GM18511 (cell line): ENCODE data around the gene ZCCHC24.
A peak's percentile ranks its signal among the peaks of the same experiment; 100 is the strongest.

Source experiments
- ATAC-seq: cut with Tn5 transposase; IDR thresholded peaks from one replicate; pipeline ENCODE4 v1.9.1; 2021; ENCODE audit warnings: mild to moderate bottlenecking, moderate library complexity; ENCODE audit not compliant: unreplicated experiment

ZCCHC24 gene

DNA sequence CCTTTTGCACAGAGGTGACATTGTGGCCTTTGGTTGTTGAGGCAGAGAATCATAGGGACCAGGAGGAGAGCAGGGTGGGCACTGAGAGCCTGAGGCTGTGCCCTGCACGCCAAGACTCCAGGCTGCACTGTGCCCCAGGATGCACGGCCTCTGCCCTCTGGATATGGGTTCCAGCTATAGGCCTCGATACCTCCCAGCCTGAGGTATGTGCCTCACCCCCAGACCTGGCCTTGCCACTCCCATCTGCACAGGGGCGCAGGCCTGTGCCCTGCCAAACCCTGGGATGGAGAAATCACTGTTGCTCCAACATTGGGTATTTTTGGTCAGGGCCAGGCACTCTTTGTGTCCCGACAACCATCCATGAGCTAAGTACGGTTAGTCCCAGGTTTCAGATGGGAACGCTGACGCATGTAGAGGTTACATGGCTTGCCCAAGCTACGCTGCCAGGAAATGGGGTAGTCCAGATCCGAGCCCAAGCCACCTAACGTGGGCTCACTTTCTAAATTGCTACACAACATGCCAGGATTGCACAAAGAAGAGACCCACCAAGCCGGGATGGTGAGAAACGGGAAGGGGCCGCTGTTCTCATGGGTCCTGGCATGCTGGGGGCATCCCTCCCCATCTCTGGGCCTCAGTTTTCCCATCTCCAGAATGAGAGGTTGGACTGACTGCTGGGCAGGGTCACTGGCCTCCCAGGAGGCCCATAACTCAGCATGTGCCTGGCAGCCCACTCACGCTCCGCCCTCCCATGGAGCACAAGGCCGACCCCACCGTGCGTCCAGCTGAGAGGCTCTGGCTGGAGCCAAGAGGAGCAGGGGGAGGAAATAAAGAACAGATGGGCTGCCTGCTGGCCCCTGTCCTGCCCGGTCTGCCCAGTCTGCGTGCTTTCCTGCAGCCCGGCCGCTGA, 44.2 kb downstream of the ZCCHC24 start:
- ATAC-seq: no peak

DNA sequence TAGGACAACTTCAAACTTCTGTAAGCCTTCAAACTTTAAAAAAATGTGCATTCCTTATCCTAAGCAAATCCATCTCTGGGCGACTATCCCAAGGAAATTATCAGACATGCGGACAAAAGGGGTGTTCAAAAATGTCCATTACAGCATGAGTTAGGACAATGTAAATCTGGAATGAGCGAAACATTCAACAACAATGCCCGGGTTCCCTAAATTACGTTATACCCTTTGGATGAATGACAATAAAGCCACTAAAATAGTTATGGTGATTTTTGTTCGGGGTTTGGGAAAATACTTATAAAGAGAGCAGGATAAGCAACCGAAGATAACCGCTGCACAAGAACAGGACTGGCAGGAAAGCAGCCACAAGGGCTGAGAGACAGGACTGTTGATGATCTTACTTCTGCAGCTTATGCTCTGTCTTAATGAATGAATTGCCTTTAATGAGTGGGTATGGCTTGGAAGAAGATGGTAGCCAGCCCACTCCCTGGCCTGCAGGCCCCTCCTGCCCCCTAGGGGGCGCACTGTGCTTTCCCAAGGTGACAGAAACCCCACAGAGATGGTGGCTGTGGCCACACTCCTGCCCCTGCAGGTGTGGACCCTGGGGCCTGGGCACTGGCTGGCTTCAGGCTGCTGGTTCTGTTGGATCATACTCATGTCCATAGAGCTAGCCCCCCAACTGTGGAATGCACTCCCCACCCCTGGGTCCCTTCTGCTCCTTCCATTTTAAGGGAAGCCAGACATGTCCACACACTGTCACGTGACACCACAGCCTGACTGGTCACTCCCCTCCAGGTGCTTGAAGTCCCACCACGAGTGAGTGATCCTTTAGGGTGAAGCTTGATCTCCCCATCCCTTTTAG, 45.0 kb downstream of the ZCCHC24 start:
- peak; percentile 69 for ATAC-seq

GRCh38 chr10:79399223-79399831, 46.1 kb downstream of the ZCCHC24 start:
- ATAC-seq: no peak

DNA sequence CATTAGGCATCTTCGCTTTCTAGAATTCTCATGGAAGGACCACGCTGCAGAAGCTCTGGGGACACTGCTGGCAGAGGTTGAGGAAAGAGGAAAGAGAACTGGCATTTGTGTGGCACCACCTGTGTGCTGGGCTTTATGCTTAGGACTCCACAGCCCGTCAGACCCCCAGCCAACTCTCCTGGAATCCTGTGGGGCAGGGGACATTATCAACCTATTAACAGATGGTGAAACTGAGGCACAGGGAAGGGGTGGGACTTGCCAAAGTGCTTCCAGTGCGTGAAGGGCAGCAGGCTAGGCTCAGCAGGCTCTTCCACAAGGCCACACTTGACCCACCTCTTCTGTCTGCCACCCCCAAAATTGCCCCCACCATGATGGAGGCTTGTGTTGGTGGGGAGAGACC, 46.8 kb downstream of the ZCCHC24 start:
- ATAC-seq: no peak

GRCh38 chr10:79397575-79398303, 47.7 kb downstream of the ZCCHC24 start:
- no peak for ATAC-seq

GRCh38 chr10:79397051-79397450, 48.4 kb downstream of the ZCCHC24 start:
- ATAC-seq: no peak

- no peak for ATAC-seq
These were observed 48.9 kb downstream of the ZCCHC24 start for GRCh38 chr10:79396520-79396919.

GRCh38 chr10:79394664-79395063, 50.8 kb downstream of the ZCCHC24 start:
- ATAC-seq: no peak

GRCh38 chr10:79393924-79394610, 51.4 kb downstream of the ZCCHC24 start:
- no peak for ATAC-seq

DNA sequence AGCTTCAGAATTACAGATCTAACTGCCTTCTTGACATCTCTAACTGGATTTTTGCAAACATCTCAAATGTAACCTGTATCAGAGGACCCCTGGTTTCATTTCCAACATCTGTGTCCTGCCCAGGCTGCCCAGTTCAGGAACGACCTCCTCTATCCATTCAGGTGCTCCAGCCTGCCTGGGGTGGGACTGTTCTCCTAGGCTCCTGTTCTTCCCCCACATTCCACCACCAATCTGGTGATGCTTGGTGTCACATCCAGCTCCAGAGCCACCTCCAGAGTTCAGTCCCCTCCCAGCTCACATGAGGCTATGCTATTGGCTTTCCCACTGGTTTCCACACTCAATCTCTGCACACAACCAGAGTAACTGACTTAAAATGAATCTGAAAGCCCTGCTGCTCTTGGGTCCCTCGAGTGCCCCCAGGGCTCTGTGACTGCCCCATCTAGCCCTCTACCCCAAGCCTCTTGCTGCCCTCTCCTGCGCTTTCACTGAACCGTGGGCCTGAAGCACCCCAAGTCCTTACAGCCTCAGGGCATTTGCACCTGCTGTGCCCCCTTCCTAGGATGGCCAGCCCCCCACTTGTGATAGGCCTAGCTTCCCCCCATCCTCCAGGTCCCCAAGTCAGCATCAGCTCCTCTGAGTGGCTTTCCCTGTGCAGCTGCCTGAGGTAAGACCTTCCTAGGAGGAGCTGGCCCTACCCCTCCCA, 52.1 kb downstream of the ZCCHC24 start:
- ATAC-seq: no peak

GRCh38 chr10:79392506-79393176, 52.8 kb downstream of the ZCCHC24 start:
- no peak for ATAC-seq

DNA sequence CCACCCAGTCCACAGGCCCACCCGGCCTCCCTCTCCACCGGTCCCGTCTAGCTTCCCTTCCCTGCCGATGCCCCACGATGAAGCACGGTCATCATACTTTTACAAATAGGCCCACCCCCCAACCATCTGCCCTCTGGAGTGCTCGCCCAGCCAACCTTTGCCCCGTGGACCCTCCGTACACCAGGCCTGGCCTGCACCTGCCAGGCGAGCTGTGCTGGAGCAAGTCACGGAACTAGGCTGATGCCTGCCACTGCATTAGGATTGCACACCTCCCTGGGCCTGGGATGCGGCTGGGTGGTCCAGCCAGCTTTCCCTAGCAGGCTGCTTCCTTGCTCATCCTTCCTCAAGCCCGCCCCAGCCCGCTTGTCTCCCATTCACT, 53.4 kb downstream of the ZCCHC24 start:
- ATAC-seq: no peak

- ATAC-seq: no peak
These were observed 54.0 kb downstream of the ZCCHC24 start for GRCh38 chr10:79391231-79392019.

DNA sequence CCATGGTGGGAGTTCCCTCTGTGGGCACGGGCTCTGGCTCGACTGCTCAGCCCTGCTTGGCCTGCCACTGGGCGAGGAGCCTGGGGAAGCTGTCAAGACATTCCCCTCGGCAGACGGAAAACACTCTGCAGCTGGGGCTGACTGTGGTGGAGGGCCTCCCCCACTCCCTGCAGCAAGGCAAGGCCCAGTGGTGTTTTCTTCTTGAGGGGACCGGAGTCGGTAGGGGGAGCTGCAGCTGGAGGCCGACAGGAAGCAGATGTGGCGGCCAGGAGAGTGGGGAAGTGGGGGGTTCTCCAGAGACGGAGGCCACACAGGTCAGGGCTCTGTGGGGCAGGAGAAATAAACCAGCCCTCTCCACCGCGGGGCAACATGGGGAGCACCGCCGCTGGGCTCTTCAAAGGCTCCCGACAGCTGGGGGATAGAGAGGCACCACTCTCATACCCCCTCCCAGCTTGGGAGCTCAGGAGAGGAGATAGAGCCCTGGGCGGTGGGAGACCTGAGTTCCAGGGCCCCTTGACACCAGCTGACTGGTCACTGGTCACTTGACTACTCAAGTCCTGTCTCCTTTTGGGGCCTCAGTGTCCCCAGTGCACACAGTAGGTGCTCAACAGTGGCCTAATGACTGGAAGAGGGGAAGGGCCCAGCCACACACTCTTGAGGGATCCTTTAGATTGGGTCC, 54.7 kb downstream of the ZCCHC24 start:
- ATAC-seq: no peak

DNA sequence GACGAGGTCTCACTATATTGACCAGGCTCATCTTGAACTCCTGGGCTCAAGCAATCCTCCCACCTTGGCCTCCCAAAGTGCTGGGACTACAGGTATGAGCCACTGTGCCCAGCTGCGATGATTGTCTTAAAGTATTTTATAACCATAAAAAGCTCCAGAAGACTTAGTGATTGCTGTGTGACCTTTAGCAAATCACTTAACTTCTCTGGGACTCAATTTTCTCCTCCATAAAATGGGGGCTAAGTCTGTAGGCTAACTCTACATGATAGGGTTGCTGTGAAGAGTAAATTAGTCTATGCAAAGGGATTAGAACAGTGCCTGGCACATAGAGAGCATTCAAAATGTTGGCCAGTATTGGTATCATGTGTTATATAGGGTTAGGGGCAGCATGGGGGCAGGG, 55.4 kb downstream of the ZCCHC24 start:
- no peak for ATAC-seq

GRCh38 chr10:79387974-79388850, 57.2 kb downstream of the ZCCHC24 start:
- ATAC-seq: no peak

GRCh38 chr10:79387466-79387973, 57.9 kb downstream of the ZCCHC24 start:
- no peak for ATAC-seq
